HL-60/S4 treated with phorbol 12-myristate 13-acetate at 8.2 ng/mL for 4 days and 3 days (cell line): Measurements from ENCODE around the gene PDE4D.
"Not testable (repeated sequence)": the region's sequence is repeated elsewhere in the genome, so short reads cannot be mapped to it uniquely, and the experiment has no call there.

Source experiments
- in situ Hi-C: fragments of 300-500 bp; cut with MboI; formaldehyde crosslinking; loops from 2 replicates; pipeline ENCODE4 v1.15.0; 2022; ENCODE audit warnings: low sequenced_read_pairs

The PDE4D gene

DNA sequence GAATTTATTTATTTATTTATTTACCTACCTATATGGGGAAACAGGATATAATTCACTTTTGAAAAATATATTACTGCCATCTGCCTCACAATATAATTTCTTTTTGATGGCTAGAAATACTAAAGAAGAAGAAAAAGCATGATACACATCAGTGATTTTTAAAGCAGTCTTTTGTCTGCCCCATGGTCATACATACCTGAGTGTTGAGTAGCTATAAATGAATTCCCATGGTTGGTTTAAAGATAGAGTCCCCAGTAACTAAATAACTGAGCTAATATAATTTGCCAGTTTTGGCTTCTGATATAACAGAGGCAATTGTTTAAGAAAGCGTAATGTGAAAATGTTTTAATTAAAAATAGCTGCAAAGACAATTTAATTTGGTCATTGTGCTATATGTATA is 447.8 kb downstream of the PDE4D start:
- in situ Hi-C loops = no loop called here

DNA sequence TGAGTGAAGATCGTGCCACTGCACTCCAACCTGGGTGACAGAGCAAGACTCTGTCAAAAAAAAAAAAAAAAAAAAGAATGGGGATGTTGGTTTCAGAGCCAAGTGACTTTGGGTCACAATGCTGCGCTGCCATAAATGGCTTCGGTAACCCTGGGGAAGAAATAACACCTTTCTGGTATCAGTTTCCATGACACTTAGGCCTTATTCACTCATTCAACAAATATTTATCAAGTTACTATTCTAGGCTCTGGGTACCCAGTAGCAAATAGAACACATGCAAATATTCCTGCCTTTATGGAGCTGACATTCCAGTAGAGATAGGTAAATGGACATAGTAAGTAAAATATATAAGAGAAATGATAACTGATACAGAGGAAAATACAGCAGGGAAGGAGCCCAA is 454.2 kb downstream of the PDE4D start:
- in situ Hi-C loops = no loop called here

DNA sequence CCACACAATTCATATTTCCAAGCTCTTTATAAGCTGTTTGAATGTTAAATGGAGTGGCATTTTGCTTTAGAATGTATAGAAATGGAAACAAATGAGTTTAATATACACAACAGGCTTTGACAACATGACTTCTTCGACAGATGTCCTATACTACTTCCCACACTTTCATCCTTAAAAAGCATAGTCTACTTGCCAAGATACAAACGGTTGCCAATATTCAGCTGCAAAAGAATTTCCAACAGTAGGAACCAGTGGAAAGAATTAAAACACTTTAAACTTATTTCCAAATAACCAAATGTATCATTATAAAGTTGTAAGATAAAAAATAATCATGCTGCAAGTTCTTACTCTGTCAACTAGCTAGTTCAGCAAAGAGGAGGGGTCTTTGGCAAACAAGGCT is 456.4 kb downstream of the PDE4D start:
- in situ Hi-C loops = no loop called here

DNA sequence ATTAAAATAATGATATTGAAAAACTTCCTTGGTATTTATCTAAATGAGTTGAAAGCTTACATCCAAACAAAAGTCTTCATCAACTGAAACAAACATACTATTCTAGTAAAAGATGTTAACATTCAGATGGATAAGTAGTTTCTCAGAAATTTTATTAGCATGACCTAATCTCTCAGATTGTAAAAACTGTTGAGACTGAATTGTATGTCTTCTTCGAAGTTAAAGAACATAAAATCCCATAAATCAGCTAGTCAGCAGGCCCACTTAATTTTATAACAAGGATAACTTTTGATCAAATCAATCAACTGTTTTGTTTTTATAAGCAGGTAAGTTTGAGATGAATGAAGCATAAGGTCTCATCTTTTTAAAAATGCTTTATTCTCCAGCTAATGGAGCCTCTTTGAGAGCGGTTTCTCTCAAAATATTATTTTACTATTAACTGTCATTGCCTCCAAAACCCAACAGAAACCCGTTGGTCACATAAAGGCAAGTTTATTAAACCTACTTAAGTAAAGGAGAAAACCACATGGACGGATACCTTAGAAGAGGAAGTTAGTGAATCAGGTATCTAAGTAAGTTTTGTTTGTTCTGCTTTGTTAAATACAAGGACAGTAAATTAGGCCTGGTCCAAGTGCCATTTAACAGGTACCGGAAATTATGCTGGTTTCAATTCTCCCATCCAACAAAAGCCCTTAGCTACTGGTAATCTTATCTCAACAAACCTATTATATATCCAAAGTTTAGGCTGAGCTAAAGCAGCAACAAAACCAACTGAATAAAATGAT is 457.0 kb downstream of the PDE4D start:
- in situ Hi-C loops = no loop called here

DNA sequence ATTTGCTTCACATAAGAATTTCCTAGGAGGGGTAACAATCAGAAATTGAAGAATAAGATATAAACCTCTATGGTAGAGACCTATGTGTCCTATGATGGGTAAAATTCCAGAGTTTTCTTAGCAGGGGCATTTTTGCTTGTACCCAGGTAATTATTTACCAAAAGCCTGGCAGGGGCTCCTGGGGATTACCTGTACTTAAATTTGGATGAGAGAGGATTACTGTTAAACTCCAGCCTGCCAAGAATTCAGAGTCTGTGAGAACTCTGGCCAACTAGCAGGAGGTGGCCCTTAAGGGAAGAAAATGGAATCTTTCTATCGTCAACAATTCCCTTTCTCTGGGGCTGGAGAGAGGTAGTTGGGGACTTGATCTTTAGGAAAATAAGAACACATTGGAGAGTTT is 460.4 kb downstream of the PDE4D start:
- in situ Hi-C loops = no loop called here

DNA sequence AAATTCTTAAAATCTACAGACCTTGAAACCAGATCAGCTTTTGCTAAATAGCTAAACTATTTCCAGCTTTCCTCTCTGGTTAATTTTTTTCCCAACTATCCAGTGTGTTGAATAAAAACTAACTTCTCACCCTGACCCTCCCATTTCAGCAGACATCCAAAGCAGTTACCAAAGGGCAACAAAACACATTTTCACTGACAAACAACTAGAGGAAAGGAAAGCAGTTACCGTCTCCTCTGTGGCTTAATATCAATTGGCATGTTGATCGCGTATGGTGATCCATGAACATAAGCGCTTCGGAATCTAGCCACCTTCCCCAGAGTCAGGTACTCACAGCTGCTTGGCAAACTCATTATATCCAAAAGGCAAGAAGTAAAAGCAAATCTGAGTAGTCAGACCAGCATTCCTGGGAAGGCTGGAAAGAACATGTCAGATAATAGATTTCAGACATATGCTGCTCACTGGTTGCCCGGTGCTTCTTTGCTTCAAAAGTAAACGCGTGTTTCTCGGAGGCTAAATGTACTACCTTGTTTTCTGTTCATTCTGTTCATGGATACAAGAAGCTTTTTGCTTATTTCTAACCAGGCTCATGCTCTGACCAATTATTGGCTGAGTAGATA is 463.4 kb downstream of the PDE4D start:
- in situ Hi-C loops = no loop called here

DNA sequence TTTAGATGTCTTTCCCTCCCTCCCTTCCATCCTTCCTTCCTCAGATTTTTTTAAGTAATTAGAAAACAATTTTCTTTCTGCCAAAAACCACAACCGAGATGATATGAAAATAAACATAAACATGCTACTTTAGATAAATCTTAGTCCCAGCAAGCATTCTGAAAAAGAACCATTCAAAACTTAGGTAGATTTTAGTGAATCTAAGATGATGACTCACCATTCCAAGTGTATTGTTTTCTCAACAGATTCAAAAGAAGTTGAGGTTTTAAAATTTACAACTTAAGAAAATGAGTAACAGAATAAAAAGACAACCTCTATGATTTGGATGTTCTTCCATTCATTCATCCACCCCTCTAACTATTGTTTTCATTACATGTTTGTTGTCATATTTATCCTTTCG is 465.1 kb downstream of the PDE4D start:
- in situ Hi-C loops = no loop called here

DNA sequence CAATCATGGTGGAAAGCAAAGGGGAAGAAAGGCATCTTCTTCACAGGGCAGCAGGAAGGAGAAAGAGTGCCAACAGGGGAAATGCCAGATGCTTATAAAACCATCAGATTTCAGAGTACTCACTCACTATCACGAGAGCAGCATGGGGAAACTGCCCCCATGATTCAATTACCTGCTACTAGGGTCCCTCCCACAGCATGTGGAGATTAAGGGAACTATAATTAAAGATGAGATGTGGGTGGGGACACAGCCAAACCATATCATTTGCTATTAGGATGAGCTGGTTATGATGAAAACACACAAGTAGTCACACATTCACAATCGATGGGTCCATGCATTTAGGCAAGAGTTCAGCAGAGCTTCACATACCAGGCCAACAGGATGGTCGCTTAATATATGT is 469.0 kb downstream of the PDE4D start:
- in situ Hi-C loops = no loop called here

DNA sequence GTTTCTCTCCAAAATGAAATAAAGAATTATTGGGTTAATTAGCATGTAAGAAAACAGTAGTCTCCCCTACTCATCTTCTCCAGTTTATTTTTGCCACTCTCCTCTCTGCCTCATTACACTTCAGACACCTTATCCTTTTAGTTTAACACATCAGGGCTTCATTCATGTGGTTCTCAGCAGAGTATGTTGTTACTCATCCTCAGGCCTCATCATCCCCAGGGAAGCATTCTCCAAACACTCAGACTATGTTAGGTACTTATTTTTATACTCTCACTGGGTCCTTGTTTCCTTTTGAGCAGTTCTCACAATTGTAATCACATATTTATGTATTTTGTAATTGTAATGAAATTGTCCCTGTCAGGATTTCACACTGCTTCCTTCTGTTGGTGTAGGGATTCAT is 470.5 kb downstream of the PDE4D start:
- in situ Hi-C loops = no loop called here

DNA sequence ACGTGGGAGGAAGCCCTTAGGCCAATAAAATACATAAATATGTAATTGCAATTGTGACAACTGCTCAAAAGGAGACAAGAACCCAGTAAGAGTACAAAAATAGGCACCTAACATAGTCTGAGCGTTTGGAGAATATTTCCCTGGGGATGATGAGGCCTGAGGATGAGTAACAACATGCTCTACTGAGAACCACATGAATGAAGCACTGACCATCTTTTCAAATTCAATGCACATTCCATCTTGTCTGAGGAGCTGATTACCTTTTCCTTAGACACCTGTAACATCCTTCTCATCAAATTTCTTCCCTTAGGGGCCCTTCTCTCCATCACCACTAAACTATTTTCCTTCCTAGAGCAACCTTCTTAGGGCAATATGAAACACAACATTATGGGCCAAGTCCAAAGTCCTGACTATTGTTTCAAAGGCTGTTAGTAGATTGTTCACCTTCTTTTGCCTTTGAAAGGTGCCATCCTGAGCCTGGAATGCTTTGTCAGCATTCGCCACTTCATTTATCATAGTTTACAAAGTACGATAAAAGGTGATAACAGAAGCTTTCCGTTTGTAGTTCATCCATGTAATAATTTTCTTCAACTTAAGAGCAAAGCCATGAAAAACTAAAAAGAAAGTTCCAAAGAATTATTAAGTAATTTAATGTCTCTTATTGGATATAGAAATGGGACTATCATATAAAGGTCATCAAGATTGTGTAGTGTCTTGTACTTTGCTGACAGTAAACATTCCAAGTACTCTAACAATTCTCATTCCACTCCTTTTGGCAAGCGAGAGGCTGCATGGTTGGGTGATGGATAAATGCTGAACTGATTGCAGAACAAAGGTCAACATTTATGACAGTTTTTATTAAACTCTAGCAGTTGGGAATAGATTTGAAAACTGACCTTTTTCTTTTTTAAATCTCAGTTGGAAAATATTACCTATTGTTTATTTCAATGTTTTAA is 471.3 kb downstream of the PDE4D start:
- in situ Hi-C loops = no loop called here

DNA sequence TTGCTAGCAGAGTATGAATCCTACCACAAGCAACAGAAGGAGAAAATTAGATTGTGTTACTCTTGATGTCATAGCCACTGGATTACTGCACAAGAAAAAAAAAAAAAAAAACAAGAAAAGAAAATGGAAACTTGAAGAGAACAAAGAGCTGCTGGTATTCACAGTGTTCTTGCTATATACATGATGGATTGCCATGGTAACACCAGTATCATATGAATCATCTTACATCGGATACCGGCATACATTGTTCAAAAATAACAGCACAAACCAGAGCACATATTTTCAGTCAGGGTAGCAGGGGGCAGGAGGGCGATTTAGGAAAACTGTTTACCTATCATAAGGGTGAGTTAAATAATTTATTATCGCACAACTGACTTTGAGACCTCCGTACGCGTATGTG is 472.9 kb downstream of the PDE4D start:
- in situ Hi-C loops = no loop called here

DNA sequence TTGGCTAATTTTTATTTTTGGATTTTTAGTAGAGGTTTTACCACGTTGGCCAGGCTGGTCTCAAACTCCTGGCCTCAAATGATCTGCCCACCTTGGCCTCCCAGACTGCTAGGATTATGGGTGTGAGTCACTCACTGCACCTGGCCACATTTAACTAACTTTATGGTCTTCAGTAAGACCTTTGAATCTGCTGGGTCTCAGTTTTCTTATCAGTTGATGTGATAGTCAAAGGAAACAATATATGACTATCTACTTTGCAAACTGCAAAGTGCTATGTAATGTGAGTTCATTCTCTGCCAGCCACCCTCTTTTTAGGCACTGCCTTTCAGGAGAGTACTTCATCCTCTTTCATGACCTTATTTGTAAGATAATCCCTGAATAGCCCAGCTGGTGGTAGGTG is 474.7 kb downstream of the PDE4D start:
- in situ Hi-C loops = no loop called here

DNA sequence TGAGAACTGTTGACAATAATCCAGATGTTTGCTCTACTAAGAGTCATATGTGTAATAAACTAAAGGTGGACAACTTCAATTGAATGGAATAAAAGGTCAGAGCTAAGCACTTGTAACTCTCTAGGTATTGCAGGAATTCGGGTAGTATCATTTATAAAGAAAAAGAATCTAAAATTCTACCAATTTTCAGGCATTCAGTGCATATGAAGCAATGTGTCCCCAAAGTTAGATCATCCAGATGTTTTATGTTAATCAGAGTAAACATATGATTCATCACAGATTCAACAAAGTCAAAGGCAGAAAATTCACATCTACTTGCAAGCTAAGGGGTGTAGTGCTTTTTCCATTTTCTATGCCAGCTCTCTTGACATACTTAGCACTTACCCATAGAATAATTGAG is 477.1 kb downstream of the PDE4D start:
- in situ Hi-C loops = no loop called here

DNA sequence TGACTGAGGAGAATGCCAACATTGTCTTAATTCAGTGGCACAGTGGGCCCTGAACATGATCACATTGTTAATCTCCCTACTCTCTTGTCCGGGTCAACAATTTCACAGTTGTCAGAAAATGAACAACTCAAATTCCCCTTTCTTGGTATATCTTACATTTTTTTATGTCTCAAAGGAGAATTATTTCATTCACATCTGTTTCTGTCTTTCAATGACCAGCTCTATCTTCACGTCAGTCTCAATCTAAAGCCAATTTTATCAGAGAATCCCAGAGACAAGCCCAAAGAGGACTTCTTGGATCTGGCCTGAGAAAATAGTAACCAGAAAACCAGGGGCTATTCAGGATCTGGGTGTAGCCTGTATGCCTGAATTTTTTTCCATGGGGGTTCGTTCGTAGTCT is 477.5 kb downstream of the PDE4D start:
- in situ Hi-C loops = no loop called here

DNA sequence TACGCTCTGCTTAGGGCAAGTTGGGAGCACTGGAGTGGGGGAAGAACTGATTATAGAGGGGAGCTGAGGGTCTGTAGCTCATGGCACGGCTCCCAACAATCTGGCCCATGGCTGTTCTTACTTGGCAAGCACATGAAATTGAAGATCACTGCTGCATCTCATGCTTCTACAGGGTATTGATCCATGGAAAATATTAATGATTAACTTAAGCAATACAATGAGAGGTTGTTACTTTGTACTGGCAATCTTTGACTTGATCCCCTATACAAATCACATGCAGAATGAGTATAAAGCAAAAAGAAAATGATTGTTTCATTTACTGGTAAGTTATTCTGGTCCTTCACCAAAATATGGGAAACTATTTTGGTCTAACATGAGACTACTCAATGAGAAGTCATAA is 481.1 kb downstream of the PDE4D start:
- in situ Hi-C loops = no loop called here

DNA sequence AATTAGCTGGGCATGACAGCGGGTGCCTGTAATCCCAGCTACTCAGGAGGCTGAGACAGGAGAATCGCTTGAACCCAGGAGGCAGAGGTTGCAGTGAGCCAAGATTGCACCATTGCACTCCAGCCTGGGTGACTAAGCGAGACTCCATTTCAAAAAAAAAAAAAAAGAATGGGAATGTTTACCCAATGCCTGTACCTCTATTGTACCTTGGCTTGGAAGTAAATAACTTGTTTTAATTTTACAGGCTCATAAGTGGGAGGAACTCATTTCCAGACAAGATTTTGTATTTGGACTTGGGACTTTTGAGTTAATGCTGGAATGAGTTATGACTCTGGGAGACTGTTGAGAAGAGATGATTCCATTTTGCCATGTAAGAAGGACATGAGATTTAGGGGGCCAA is 484.5 kb downstream of the PDE4D start:
- in situ Hi-C loops = not testable (repeated sequence)

DNA sequence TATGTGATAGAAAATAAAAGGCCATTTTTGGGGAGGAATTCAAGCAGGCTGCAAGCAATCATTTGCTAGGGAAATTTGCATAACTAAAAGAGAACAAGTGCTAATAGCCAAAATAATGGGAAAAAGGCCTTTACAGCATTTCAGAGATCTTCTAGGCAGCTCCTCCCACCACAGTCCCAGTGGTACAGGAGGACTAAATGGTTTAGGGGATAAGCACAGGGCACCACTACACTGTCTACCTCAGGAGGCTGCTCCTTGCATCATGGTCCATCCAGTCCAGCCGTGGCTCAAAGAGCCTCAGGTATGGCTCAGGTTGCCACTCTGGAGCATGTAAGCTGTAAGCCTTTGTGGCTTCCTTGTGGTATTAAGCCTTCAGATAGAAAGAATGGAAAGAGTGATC is 485.6 kb downstream of the PDE4D start:
- in situ Hi-C loops = no loop called here

DNA sequence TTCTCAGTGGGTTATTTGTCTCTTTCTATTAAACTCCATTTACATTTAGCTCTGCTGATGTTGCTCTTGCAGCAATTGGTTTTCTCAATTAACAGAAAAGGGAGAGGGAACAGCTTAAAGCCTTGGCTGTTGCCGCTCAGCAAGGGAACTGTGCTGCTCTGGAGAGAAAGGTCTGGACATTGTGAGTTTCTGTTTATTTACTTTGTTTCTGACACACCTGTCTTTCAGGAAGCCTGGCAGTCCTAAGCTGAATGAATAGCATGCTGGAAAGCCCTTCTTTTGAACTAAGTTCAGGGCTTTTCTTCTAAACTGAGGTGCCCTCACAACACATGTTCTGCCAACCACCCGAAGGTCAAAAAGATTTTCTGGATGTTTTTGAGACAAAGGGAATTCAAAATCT is 491.9 kb downstream of the PDE4D start:
- in situ Hi-C loops = no loop called here

DNA sequence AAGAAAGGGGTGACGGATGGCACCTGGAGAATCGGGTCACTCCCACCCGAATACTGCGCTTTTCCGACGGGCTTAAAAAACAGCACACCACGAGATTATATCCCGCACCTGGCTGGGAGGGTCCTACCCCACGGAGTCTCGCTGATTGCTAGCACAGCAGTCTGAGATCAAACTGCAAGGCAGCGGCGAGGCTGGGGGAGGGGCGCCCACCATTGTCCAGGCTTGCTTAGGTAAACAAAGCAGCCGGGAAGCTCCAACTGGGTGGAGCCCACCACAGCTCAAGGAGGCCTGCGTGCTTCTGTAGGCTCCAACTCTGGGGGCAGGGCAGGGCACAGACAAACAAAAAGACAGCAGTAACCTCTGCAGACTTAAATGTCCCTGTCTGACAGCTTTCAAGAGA is 498.6 kb downstream of the PDE4D start:
- in situ Hi-C loops = loop anchor here (25.0 kb wide), 1 partner anchor 392 kb away; no protein-coding TSS in a partner anchor

DNA sequence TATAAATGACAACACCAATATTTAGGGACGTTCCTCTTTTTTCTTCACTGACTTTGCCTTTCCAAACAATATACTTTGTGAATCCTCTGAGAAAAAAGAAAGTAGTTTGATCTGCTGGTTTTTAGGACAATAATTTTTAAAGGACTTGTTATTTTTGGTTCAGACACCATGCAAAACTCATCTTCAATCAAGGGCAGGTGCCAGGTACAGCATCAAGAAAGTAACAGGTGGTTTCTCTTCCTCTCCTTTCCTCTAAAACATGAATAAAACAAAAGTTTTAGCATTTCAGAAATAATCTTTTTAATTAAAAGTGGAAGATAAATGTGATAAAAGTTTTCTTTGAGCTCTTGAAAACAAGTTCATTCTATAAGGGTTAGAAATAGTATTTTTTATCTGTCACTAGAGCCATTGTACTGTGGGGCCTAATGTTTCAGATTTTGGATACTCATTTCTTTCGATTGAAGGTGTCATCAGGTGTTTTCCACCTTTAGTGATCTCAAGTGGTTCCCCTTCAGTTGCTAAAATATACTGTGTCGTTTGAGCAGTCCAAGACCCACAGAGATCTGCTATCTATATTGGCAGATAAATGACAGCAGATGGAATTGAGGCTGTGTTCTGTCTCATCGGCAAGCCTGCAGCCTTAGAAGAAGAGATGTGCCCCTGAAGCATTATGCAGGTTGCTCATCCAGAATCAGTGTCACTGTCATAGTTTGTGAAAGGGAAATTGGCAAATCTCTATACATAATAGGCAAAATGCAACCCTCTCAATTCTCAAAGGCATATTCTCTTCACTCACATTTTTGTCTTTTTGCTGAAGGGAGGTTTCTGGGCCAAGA is 499.7 kb downstream of the PDE4D start:
- in situ Hi-C loops = loop anchor here (25.0 kb wide), 1 partner anchor 393 kb away; no protein-coding TSS in a partner anchor

DNA sequence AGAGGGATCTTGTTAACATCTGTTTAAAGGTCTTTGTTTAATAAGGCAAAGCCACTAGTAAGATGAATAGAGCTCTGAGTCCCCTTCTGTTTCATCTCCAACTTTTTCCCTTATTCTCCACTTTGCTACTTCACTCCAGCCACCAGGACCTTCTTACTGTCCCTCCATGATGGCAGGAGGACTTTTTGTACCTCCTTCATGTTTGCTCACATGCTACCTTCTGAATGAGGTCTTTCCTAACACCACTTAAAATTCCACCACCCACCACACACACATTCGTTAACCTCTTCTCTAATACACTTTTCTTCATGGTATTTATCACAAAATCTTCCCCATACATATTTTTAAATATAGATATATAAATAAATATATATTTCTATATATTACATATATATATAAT is 501.9 kb downstream of the PDE4D start:
- in situ Hi-C loops = loop anchor here (25.0 kb wide), 1 partner anchor 396 kb away; no protein-coding TSS in a partner anchor
